ENCODE results near the gene OGDH.
A peak's percentile ranks its signal among the peaks of the same experiment; 100 is the strongest.
"Not testable (repeated sequence)": the region's sequence is repeated elsewhere in the genome, so short reads cannot be mapped to it uniquely, and the experiment has no call there.

Gene OGDH

DNA sequence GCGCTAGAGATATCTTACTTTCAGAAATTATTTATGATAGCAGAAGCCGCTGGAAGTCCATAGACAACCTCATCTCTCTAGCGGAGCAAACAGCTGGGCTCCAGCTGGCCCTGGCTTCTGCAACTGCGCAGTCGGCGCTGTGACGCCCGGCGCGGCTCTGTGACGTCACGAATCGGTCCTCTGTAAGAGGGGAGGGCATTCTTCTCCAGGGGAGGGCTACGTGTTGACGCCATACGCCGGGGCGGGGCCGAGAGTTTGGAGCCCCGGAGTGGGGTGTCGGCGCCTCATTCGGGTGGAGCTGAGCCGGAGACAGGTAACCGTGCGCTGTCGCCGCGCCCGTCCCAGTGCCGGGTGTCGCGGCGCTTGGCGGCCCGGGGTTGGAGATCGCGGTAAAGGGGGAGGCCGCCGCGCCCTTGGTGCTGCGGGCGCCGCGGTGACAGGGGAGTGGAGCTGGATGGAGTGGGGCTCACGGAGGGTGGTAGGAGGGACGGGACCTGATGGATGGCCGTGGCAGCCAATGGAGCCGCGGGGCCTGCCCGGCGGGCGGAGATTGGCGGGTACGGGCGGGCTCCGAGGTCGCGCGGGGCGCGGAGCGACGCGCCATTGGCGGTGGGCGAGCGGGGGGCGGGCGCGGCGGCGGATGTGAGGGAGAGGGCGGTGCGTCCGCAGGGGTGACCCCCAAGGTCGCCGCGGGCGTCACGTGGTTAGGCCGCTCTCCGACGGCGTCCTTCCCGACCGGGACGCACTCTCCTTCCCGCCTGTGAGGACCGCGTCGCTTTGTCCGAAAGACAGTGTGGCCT lies at the start of gene OGDH:
TSS of gene OGDH (plus strand) at position 287 of the 800 bp plus-strand sequence. CDS start 17,717 bp downstream, outside the sequence.
- DNase-seq (ENCODE audit: low read depth): peak; percentile 95
- H3K4me3 ChIP-seq (ENCODE audit: low read depth, low read length): peak within 1 kb of the TSS; percentile 87

DNA sequence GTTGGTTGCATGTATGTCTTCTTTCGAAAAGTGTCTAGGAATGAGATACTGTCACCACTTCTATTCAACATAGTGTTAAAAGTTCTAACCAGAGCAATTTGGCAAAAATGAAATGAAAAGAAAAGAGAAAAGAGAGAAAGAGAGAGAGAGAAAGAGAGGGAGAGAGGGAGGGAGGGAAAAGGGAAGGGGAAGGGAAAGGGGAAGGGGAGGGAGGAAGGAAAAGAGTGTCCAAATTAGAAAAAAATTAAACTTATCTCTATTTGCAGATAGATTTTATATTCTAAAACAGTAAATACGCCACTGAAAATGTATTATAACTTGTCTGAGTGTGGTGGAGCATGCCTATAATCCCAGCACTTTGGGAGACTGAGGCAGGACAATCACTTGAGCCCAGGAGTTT lies 48.9 kb upstream of the OGDH start:
- no peak overlapping the region for H3K4me3 ChIP-seq (ENCODE audit: low read depth, low read length)
- no peak for DNase-seq (ENCODE audit: low read depth)

DNA sequence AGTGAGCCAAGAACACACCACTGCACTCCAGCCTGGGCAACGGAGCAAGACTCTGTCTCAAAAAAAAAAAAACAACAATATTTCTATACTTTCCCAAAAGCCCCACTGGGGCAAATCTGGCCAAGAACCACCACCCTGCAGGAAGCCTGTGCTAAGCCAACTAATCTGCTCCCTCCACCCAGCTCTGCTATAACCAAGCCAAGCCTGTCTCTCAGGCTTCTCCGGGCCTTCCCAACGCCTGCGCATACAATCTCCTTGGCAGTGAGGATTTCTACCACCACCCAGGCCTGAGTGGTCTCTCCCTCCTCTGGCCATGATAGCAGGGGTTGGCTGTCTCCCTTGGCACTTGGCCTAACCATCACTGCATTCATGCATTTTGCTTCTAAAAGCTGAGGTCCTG lies 46.9 kb upstream of the OGDH start:
- DNase-seq (ENCODE audit: low read depth): no peak
- H3K4me3 ChIP-seq (ENCODE audit: low read depth, low read length): no peak overlapping the region

DNA sequence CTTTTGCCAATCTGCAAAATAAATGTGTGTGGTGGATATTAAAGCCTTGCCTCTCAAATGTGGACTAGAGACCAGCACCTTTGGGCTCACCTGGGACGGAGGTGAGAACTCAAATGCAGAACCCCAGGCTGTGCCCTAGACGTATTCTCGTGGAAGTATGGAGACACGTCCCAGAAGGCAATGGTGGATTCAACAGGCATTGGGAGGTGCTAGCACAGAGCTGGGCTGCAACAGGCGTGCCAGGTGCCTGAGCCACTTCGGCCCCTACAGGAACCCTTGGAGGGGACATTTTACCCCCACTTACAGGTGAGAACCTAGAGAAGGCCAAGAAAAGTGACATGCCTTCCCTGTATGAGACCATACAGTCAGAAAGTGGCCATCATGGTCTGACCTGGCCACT lies 44.9 kb upstream of the OGDH start:
- DNase-seq (ENCODE audit: low read depth): no peak
- no peak overlapping the region for H3K4me3 ChIP-seq (ENCODE audit: low read depth, low read length)

DNA sequence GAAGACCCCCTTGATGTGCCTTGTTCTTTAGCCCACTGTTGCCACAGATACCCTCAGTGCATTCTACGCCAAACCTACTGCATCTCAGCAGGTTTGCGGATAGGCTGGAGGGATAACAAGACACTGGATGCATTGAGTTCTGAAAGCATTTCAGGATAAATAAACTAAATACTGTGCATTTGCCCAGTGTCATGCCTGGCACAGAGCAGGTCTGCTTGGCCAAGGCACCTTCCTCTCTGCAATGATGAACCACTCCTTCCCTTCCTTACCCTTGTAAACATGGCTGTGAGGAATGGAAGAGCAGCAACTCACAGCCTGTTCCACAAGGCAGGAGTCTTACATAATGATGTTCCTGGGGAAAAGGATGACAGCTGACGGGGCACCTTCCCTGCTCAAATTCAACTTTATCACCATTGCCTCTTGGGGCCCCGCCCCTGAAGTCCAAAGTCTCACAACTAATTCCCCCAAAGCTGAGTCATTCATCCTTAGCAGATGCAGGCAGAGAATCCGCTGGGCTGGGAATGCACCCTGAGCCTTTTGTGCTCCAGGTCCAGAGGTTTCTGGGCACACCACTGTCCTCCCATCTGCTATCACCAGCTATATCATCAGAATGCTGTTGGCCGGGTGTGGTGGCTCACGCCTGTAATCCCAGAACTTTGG lies 44.3 kb upstream of the OGDH start:
- DNase-seq (ENCODE audit: low read depth): no peak
- H3K4me3 ChIP-seq (ENCODE audit: low read depth, low read length): no peak overlapping the region

DNA sequence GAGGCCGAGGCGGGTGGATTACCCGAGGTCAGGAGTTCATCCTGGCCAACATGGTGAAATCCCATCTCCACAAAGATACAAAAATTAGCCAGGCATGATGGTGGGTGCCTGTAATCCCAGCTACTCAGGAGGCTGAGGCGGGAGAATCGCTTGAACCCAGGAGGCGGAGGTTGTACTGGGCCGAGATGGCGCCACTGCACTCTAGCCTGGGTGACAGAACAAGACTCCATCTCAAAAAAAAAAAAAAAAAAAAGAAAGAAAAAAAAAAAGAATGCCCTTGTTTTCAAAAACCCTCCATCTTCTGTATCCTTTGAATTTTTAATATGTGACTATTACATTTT lies 43.8 kb upstream of the OGDH start:
- DNase-seq (ENCODE audit: low read depth); H3K4me3 ChIP-seq (ENCODE audit: low read depth, low read length): not testable (repeated sequence)

DNA sequence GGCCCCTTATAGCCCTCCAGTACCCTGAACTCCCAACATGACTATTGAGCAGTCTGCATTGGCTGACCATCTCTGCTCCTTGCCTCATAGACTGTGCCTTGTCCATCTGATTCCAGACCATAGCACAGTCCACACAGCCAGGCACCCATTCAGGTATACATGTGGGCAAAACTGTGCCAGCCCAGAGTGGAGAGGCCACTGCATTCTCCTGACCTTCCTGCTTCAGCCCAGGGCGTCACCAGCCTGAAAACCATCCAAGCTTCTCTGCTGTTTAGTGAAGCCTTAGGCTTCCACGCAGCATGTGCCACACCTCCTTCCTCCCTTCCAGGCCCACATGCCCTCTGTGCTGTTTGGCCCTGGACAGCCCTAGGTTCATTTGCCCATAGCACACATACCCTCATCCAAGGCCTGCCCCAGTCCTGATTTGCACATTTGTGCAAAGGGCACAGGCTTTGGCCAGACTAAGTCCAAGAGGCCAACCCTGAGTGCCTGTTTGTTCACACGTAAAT lies 43.2 kb upstream of the OGDH start:
- DNase-seq (ENCODE audit: low read depth): no peak
- no peak overlapping the region for H3K4me3 ChIP-seq (ENCODE audit: low read depth, low read length)

DNA sequence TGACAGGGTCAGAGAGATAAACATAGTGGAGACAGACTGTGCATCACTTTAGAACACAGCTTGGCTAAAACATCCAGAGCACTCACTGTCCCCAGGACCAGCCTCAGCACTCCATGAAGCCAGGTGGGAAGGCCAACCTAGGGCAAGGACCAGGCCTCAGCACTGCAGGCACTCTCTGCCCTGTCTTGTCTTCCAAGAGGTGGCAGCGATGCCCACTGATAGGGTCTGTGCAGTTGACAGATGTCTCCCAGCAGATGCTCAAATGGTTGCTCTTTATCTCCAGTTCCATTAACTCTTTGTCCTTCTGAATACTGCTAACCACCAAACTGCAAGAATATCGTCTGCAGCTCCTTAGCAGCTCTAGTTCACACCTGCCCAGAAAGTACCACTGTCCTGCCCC lies 41.8 kb upstream of the OGDH start:
- no peak for DNase-seq (ENCODE audit: low read depth)
- H3K4me3 ChIP-seq (ENCODE audit: low read depth, low read length): no peak overlapping the region

DNA sequence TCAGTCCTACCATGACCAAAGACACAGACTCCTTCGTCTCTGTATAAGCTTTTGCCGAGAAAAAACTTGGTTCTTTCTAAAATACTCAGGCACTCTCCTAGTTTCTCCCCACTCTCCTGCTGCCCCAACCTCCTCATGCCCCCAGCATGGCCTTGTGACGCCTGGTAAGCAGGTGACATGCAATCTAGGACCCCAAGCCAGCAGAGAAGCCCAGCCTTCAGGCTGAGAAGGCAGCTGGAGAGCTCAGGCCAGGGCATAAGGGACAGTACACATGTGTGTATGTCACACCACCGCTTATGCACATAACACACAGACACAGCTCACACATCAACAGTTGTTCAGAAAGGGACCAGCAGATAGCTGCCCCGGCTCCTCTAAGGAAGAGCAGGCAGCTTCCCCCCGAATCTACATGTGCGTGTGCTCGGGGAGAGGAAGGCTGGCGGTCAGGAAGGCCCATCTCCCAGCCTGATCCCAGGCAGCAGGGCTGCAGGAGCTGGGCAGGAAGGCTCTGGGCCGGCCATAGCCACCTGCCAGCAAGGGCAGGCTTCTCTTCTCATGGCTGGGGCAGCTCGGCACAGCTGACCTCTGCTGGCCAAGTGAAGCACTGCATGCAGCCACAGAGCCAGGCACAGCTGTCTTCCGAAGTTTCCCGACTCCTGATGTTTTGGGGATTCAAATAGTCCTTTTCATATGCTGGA lies 41.2 kb upstream of the OGDH start:
- DNase-seq (ENCODE audit: low read depth): no peak
- H3K4me3 ChIP-seq (ENCODE audit: low read depth, low read length): no peak overlapping the region

DNA sequence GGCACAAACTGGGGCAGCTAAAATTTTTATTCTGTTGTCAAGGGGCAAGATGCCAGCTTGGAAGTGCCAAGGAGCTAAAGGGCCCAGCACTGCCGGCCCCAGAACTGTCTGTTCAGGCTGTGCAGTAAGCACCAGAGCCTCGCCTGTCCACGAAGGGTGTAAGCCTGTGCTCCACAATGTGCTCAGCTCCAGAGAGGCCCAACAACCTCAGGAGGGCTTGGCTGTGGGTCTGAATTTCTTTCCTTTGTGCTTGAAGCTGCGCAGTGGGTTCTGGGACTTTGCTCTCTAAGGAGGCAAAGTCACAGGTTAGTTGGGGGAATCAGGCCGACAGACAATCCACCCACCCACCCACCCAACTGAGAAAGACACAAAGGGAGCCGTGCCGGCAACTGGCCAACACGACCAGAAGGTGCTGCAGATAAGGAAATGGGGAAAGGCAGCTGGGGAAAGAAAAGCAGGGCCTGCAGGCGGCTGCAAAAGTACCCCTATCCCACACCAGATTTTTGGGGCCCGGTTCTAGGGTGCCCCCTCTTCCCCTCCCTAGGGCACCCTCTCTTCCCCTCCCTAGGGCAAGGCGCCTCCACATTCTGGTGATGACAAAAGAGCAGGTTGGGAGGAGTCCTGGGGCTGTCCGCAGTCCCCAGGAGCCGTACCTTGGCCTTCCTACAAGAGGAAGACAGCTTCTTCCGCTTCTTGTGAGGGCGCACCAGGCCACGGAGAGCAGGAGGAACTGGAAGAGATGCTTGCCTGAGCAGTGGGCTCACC lies 40.5 kb upstream of the OGDH start:
- no peak overlapping the region for H3K4me3 ChIP-seq (ENCODE audit: low read depth, low read length)
- no peak for DNase-seq (ENCODE audit: low read depth)

DNA sequence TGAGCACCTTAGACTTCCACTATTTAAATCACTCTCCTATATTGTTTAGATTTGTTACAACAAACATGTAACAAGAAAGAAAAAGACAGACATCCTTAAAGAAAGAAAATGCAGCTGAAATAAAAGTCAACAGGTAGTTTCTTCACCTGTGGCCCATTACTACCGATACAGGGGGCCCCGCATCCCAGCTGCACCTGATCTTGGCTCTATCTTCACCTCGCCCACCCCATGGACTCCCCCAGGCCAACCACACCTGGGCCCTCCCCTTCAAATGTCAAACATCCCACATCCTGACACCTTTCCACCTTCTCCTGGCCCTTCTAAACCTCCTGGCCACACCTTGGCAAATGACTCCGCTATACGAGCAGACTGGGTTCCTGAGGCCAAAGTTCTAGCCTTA lies 39.7 kb upstream of the OGDH start:
- no peak overlapping the region for H3K4me3 ChIP-seq (ENCODE audit: low read depth, low read length)
- DNase-seq (ENCODE audit: low read depth): no peak

DNA sequence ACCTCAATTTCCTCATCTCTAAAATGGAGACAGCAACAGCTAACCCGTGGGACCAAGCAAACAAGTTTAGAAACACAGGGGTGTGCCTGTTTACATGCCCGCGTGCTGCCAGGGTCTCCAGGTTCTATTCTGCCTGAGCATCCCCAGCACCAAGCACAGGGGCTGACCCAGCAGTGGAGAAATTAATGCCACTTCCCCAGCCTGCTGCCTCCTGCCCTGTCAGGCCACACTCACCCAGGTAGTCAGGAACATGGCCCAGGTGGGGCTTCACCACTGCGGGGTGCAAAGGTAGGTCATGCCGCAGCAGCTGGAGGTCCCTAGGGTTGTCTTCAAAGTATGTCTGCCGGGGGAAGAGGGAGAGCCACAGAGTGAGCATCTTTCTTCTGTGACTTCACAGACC lies 38.5 kb upstream of the OGDH start:
- no peak for DNase-seq (ENCODE audit: low read depth)
- H3K4me3 ChIP-seq (ENCODE audit: low read depth, low read length): no peak overlapping the region

DNA sequence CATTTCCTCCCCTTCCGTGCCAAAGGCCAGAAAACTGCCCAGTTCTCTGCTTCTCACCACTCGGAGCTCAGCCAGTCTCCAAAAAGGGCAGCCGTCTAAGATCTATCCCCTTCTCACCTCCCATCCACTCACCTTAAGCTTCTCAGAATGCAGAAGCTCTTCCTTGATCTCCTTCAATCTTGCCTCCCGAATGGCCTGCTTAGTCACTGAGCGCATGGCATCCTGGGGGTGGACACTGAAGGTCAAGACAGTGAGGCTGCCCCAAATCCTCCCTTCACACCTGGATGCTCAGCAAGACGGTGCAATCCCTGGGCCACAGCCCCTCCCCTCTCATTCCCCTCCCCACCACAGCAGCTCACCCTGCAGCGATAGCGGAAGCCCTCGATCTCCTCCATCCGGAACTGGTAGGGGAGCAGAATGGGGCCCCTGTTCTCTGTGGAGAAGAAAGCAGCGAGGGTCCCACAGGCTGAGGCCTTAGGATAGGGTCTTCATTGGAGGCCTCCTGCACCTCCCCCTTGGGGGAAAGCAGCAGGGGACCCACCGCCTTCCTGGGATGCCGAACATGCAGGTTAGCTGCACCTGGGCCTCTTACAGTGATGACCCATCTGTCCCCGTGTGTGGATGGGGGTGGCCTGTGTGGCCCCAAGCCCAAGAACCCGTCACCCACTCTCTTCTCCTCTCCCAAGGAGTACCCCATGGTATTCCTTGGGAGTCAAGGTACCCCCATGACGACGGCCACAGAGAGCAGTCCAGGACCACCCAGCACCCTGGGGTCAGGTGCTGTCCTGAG lies 37.5 kb upstream of the OGDH start:
- no peak overlapping the region for H3K4me3 ChIP-seq (ENCODE audit: low read depth, low read length)
- no peak for DNase-seq (ENCODE audit: low read depth)

DNA sequence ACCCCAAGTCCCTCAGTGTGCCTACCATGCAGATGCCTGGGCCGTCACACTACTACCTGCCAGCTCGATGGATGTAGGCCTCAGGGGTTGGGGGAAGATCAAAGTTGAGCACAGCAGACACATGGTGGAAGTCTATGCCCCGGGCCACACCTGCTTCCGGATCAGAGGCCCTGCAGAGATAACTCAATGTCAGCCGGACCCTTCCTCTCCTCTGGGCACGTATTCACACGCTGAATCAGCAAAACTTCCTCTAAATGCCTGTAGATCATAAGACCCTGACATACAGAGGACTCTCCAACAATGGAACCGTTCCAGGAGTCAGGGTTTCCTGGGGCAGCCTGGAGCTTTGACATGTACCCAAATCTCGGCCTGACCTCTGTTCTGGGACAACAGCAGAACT lies 36.5 kb upstream of the OGDH start:
- no peak overlapping the region for H3K4me3 ChIP-seq (ENCODE audit: low read depth, low read length)
- DNase-seq (ENCODE audit: low read depth): no peak

DNA sequence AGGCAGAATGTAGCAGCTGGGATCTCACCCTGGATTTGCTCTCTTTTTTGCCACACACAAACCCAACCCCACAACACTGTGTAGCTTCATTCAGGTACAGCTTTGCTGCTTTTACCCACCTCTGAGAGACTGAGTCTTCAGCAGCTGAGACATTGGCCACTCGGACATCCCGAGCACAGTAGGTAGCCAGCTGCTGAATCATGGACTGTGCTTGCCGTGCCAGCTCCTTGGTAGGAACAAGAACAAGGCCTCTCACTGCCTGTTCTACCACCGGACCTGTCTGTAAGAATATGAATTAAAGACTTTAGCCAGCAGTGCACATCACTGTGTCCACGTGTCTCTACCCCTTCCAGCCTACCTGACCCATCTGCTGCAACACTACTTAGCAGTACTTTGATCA lies 33.7 kb upstream of the OGDH start:
- no peak for DNase-seq (ENCODE audit: low read depth)
- H3K4me3 ChIP-seq (ENCODE audit: low read depth, low read length): peak overlapping the region; percentile 98

DNA sequence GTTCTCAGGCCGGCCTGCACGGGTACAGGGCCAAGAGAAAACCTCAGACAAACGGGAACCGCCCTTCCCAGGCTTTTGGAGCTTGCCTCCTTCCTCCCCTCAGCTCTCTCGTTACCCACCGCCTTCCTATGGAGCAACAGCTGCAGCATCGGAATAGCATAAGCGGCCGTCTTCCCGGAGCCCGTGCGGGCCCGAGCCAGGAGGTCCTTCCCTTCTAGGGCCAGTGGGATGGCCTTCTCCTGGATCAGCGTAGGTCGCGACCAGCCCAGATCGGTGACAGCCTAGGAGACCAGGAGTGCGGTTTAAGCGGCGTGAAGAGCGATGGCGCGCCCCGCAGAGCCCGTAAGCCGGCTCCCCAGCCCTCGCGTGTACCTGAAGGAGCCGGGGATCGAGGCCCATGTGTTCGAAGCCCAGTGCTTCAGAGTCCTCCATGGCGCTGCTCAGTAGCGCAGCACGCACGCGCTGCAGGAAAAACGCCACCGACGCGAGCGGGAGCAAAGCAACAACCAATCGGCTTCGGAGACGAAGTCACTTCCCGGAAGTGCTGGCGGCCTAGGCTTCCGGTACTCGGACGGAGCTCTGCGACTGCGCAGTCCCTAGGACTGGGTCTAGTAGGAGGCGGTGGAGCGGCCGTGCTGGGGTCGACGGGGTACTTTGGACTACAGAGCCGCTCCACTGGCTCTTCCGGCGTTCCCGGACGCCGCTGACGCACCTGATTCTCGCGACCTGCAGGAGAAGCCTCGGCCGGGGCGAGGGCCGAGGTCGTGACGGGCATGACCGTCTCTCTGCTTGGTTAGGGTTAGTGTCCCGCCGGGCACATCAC lies 32.8 kb upstream of the OGDH start, which contains the start of gene DDX56:
TSS of gene DDX56 (minus strand) at position 445 of the 823 bp plus-strand sequence. CDS start at position 432, 13 bp downstream.
- DNase-seq (ENCODE audit: low read depth): peak; percentile 73
- H3K4me3 ChIP-seq (ENCODE audit: low read depth, low read length): peak within 1 kb of the TSS; percentile 98

DNA sequence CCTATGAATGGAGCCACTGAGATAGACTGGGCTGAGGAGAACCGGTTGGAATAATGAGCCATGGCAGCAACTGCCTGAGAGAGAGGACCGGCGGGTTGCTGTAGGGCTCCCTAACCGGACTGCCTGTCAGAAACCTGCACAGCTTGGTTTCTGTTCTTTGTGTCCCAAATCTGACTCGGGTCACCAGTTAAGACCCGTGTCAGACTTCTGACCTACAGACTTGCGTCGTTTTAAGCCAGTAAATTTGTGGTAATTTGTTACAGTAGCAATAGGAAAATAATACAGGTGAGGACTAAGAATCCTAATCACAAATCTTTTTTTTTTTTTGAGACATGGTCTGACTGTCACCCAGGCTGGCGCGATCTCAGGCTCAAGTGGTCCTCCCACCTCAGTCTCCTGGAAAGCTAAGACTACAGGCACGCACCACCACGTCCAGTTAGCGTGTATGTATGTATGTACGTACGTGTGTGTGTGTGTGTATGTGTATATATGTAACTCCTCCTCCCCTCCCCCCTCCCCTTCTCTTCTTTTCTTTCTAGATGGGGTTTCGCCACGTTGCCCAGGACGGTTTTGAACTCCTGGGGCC lies 32.0 kb upstream of the OGDH start:
- peak overlapping the region; percentile 98 for H3K4me3 ChIP-seq (ENCODE audit: low read depth, low read length)
- DNase-seq (ENCODE audit: low read depth): no peak

DNA sequence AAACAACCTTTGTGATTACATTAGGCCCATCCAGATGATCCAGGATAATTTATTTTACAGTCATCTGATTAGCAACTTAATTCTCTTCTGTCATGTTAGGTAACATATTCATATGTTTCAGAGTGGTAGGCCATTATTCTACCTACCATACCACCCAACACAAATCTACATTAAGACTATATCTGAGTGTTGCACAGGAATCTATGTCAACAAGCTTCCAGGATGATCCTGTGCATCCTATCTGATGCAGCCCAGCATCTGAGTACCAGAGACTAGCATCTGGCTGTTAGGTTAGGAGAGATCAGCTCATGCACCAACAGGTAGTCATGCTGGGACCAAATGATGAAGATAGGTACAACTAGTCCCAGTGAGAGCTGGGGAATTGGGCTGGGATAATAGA lies 31.4 kb upstream of the OGDH start:
- H3K4me3 ChIP-seq (ENCODE audit: low read depth, low read length): no peak overlapping the region
- no peak for DNase-seq (ENCODE audit: low read depth)
